ENCODE results near the gene TRIOBP.
"Not testable (repeated sequence)": the region's sequence is repeated elsewhere in the genome, so short reads cannot be mapped to it uniquely, and the experiment has no call there.

The TRIOBP gene

GRCh38 chr22:37680191-37680851 is 16.5 kb upstream of the TRIOBP start:
- Histone ChIP-seq H3K27ac (ENCODE audit: low read depth, low read length) (no peak overlapping the region), H3K4me1 (ENCODE audit: control insufficient read depth, insufficient read depth, low read length) (0 out of 2 replicates have a peak, but pooled peaks cover 7% of the 10 kb centered on the region), H3K9me3 (ENCODE audit: control insufficient read depth, insufficient read depth, low read length) (no peaks in the 10 kb centered on the region)

GRCh38 chr22:37681001-37681424 is 15.8 kb upstream of the TRIOBP start:
- Histone ChIP-seq H3K4me1 (ENCODE audit: control insufficient read depth, insufficient read depth, low read length) (0 out of 2 replicates have a peak, but pooled peaks cover 7% of the 10 kb centered on the region), H3K27me3 (ENCODE audit: control insufficient read depth, insufficient read depth, low read length) (no peaks in the 10 kb centered on the region), H3K36me3 (ENCODE audit: control insufficient read depth, insufficient read depth, low read length) (no peaks in the 10 kb centered on the region), H3K9ac (ENCODE audit: low read depth, low read length) (no peak overlapping the region), H3K27ac (ENCODE audit: low read depth, low read length) (no peak overlapping the region), H3K9me3 (ENCODE audit: control insufficient read depth, insufficient read depth, low read length) (no peaks in the 10 kb centered on the region), H3K4me3 (ENCODE audit: low read depth, low read length) (no peak overlapping the region)

More at GRCh38 chr22:37680191-37680851, 16.5 kb upstream of the TRIOBP start:
- no peak overlapping the region for H3K4me3 ChIP-seq (ENCODE audit: low read depth, low read length)
- no peaks in the 10 kb centered on the region for H3K36me3 ChIP-seq (ENCODE audit: control insufficient read depth, insufficient read depth, low read length)
- no peak overlapping the region for H3K9ac ChIP-seq (ENCODE audit: low read depth, low read length)
- no peaks in the 10 kb centered on the region for H3K27me3 ChIP-seq (ENCODE audit: control insufficient read depth, insufficient read depth, low read length)

DNA sequence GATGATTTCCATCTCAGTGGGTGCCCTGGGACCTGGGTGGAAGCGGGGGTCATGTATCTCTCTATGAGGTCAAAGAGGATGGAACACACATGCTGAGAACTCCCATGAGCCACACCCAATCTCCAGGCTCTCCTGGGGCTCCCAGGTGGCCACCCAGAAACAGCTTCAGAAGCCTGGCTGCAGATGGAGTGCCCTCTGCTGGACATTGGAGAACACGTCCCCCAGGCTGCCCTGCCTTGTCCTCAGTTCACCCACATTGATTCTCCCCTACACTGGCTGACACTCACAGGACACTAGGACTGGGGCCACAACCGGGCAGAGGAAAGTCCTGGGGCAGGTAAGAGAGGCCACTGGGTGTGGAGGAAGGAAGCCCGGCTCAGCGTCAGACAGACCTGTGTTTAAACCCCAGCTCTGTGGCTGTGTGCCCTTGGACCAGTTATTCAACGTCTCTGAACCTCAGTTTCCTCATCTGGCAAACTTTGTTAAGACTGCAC is 15.2 kb upstream of the TRIOBP start:
- H3K36me3 ChIP-seq (ENCODE audit: control insufficient read depth, insufficient read depth, low read length), result no peaks in the 10 kb centered on the region
- H3K9ac ChIP-seq (ENCODE audit: low read depth, low read length), result no peak overlapping the region
- 0 out of 2 replicates have a peak, but pooled peaks cover 2% of the 10 kb centered on the region for H3K4me1 ChIP-seq (ENCODE audit: control insufficient read depth, insufficient read depth, low read length)
- no peaks in the 10 kb centered on the region for H3K27me3 ChIP-seq (ENCODE audit: control insufficient read depth, insufficient read depth, low read length)
- H3K27ac ChIP-seq (ENCODE audit: low read depth, low read length), result no peak overlapping the region
- no peaks in the 10 kb centered on the region for H3K9me3 ChIP-seq (ENCODE audit: control insufficient read depth, insufficient read depth, low read length)
- no peak overlapping the region for H3K4me3 ChIP-seq (ENCODE audit: low read depth, low read length)

DNA sequence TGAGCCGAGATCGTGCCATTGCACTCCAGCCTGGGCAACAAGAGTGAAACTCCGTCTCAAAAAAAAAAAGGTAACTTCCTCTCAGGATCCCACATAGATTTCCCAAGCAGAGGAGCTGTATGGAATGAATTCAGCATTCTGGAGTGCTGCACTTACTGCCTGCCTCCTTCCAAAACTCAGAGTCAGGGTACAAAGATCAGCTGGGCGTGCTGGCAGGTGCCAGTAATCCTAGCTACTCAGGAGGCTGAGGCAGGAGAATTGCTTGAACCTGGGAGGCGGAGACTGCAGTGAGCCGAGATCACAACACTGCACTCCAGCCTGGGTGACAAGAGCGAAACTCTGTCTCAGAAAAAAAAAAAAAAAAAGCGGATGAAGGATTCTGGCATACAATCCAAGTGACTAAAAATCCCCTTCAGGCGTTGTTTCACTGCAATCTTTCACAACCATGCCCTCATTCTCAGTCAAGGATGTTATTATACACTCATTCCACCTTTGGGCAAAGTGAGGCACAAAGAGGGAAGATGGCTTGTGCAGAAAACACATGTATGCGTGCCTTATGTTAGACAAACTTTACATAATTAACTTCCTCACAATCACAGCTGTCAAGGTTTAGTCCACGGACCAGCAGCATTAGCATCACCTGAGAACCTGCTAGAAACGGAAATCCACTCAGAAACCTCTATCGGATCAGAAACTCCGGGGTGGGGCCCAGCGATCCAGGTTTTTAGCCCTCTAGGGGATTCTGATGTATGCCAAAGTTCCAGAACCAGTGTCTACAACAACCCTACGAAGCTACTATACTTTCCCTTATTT is 11.8 kb upstream of the TRIOBP start:
- no peak overlapping the region for H3K27ac ChIP-seq (ENCODE audit: low read depth, low read length)

GRCh38 chr22:37686002-37686982 is 10.6 kb upstream of the TRIOBP start, which contains the start of gene NOL12:
NOL12 (plus strand) TSS chr22:37686343; CDS start chr22:37686393, 50 bp downstream.
- H3K9ac ChIP-seq (ENCODE audit: low read depth, low read length), result peak within 1 kb of the TSS; percentile 82
- H3K27ac ChIP-seq (ENCODE audit: low read depth, low read length), result peak within 1 kb of the TSS; percentile 90
- H3K4me1 ChIP-seq (ENCODE audit: control insufficient read depth, insufficient read depth, low read length), result no peaks in the 10 kb centered on the region
- H3K36me3 ChIP-seq (ENCODE audit: control insufficient read depth, insufficient read depth, low read length), result peaks cover 30% of the 10 kb centered on the region
- no peaks in the 10 kb centered on the region for H3K9me3 ChIP-seq (ENCODE audit: control insufficient read depth, insufficient read depth, low read length)
- peak within 1 kb of the TSS; percentile 92 for H3K4me3 ChIP-seq (ENCODE audit: low read depth, low read length)
- no peaks in the 10 kb centered on the region for H3K27me3 ChIP-seq (ENCODE audit: control insufficient read depth, insufficient read depth, low read length)

More for the DNA sequence above, 11.8 kb upstream of the TRIOBP start:
- no peak overlapping the region for H3K9ac ChIP-seq (ENCODE audit: low read depth, low read length)
- no peaks in the 10 kb centered on the region for H3K9me3 ChIP-seq (ENCODE audit: control insufficient read depth, insufficient read depth, low read length)
- H3K27me3 ChIP-seq (ENCODE audit: control insufficient read depth, insufficient read depth, low read length), result no peaks in the 10 kb centered on the region
- no peaks in the 10 kb centered on the region for H3K4me1 ChIP-seq (ENCODE audit: control insufficient read depth, insufficient read depth, low read length)
- H3K4me3 ChIP-seq (ENCODE audit: low read depth, low read length), result no peak overlapping the region
- H3K36me3 ChIP-seq (ENCODE audit: control insufficient read depth, insufficient read depth, low read length), result peaks cover 18% of the 10 kb centered on the region

GRCh38 chr22:37690407-37690806 is 6.4 kb upstream of the TRIOBP start:
- Histone ChIP-seq H3K27ac (ENCODE audit: low read depth, low read length) (no peak overlapping the region), H3K27me3 (ENCODE audit: control insufficient read depth, insufficient read depth, low read length) (no peaks in the 10 kb centered on the region), H3K9me3 (ENCODE audit: control insufficient read depth, insufficient read depth, low read length) (no peaks in the 10 kb centered on the region), H3K36me3 (ENCODE audit: control insufficient read depth, insufficient read depth, low read length) (peaks cover 50% of the 10 kb centered on the region), H3K4me3 (ENCODE audit: low read depth, low read length) (no peak overlapping the region), H3K9ac (ENCODE audit: low read depth, low read length) (no peak overlapping the region), H3K4me1 (ENCODE audit: control insufficient read depth, insufficient read depth, low read length) (no peaks in the 10 kb centered on the region)

- no peak overlapping the region for H3K27ac ChIP-seq (ENCODE audit: low read depth, low read length)
Measured at GRCh38 chr22:37690901-37691504, 5.8 kb upstream of the TRIOBP start.

GRCh38 chr22:37692627-37693285 is 4.1 kb upstream of the TRIOBP start:
- no peaks in the 10 kb centered on the region for H3K9me3 ChIP-seq (ENCODE audit: control insufficient read depth, insufficient read depth, low read length)
- H3K4me3 ChIP-seq (ENCODE audit: low read depth, low read length), result no peak overlapping the region
- peaks cover 50% of the 10 kb centered on the region for H3K36me3 ChIP-seq (ENCODE audit: control insufficient read depth, insufficient read depth, low read length)
- no peaks in the 10 kb centered on the region for H3K27me3 ChIP-seq (ENCODE audit: control insufficient read depth, insufficient read depth, low read length)
- no peak overlapping the region for H3K9ac ChIP-seq (ENCODE audit: low read depth, low read length)
- H3K4me1 ChIP-seq (ENCODE audit: control insufficient read depth, insufficient read depth, low read length), result no peaks in the 10 kb centered on the region; the same call in 1 of the 2 replicates
- no peak overlapping the region for H3K27ac ChIP-seq (ENCODE audit: low read depth, low read length)

More at GRCh38 chr22:37690901-37691504, 5.8 kb upstream of the TRIOBP start:
- Histone ChIP-seq H3K4me1 (ENCODE audit: control insufficient read depth, insufficient read depth, low read length) (no peaks in the 10 kb centered on the region), H3K27me3 (ENCODE audit: control insufficient read depth, insufficient read depth, low read length) (no peaks in the 10 kb centered on the region), H3K9ac (ENCODE audit: low read depth, low read length) (no peak overlapping the region), H3K36me3 (ENCODE audit: control insufficient read depth, insufficient read depth, low read length) (peaks cover 50% of the 10 kb centered on the region), H3K9me3 (ENCODE audit: control insufficient read depth, insufficient read depth, low read length) (no peaks in the 10 kb centered on the region), H3K4me3 (ENCODE audit: low read depth, low read length) (no peak overlapping the region)

GRCh38 chr22:37694131-37694530 is 2.7 kb upstream of the TRIOBP start:
- peaks cover 41% of the 10 kb centered on the region for H3K36me3 ChIP-seq (ENCODE audit: control insufficient read depth, insufficient read depth, low read length)
- not testable (repeated sequence) for H3K9ac ChIP-seq (ENCODE audit: low read depth, low read length); H3K27me3 ChIP-seq (ENCODE audit: control insufficient read depth, insufficient read depth, low read length); H3K9me3 ChIP-seq (ENCODE audit: control insufficient read depth, insufficient read depth, low read length); H3K4me3 ChIP-seq (ENCODE audit: low read depth, low read length); H3K27ac ChIP-seq (ENCODE audit: low read depth, low read length); H3K4me1 ChIP-seq (ENCODE audit: control insufficient read depth, insufficient read depth, low read length)
